Muscle of back (tissue), 11 donors: ENCODE results near the gene PRRT3. TPM values are rescaled to one million over a fixed set of nuclear protein-coding genes. Genes with fewer than 3 reads are reported as not detected.
A peak's percentile ranks its signal among the peaks of the same experiment; 100 is the strongest.
"Not testable (repeated sequence)": the region's sequence is repeated elsewhere in the genome, so short reads cannot be mapped to it uniquely, and the experiment has no call there.

Experiments used
- DNase-seq, 3 donors: peaks; one replicate each; pipeline versions ENCODE4 v3.0.0 to v3.0.0-alpha.2; 2013
- polyA plus RNA-seq, 10 donors: library from polyadenylated mRNA; unstranded; fragments of 120-200 nt; gene quantifications; one replicate each; pipeline ENCODE4 v1.2.1, GENCODE V29; 2013; ENCODE audit not compliant: insufficient read length in 10 of 10

The PRRT3 gene
- polyA plus RNA-seq, 10 donors: 0.92 to 2.9 (median 1.7) TPM

GRCh38 chr3:9947025-9947995, 4.9 kb downstream of the PRRT3 start:
- peak; percentile 49 to 88 (median 69) for DNase-seq

- peak; percentile 87 to 97 (median 93) for DNase-seq
Observed at GRCh38 chr3:9946112-9947024, 5.8 kb downstream of the PRRT3 start.

GRCh38 chr3:9945358-9945757, 6.8 kb downstream of the PRRT3 start:
- DNase-seq: no peak

GRCh38 chr3:9944271-9944670, 7.9 kb downstream of the PRRT3 start:
- no peak for DNase-seq

GRCh38 chr3:9942934-9943690, 9.1 kb downstream of the PRRT3 start:
- no peak for DNase-seq

GRCh38 chr3:9942164-9942563, 10.0 kb downstream of the PRRT3 start:
- DNase-seq: no peak

- no peak for DNase-seq
Observed at GRCh38 chr3:9940746-9941145, 11.5 kb downstream of the PRRT3 start.

GRCh38 chr3:9939906-9940305, 12.3 kb downstream of the PRRT3 start:
- not testable (repeated sequence) for DNase-seq

- DNase-seq: no peak
Observed at GRCh38 chr3:9938966-9939365, 13.2 kb downstream of the PRRT3 start.

GRCh38 chr3:9937486-9938238, 14.5 kb downstream of the PRRT3 start:
- no peak for DNase-seq

- no peak for DNase-seq
Observed at GRCh38 chr3:9935966-9936510, 16.2 kb downstream of the PRRT3 start.

- DNase-seq: no peak
Observed at GRCh38 chr3:9934993-9935392, 17.2 kb downstream of the PRRT3 start.

GRCh38 chr3:9934235-9934621, 18.0 kb downstream of the PRRT3 start:
- no peak for DNase-seq

GRCh38 chr3:9933561-9934234, 18.5 kb downstream of the PRRT3 start, which contains the start of gene CRELD1:
CRELD1 (plus strand) TSS chr3:9933834; CDS start chr3:9934439, 605 bp downstream.
- DNase-seq: peak; percentile 90 to 98 (median 96)

- DNase-seq: peak; percentile 66 to 90 (median 73)
Observed at GRCh38 chr3:9932843-9933560, 19.2 kb downstream of the PRRT3 start.

- no peak for DNase-seq
Observed at GRCh38 chr3:9932535-9932842, 19.7 kb downstream of the PRRT3 start.

- DNase-seq: no peak
Observed at GRCh38 chr3:9930804-9931418, 21.3 kb downstream of the PRRT3 start.

GRCh38 chr3:9928158-9928557, 24.1 kb downstream of the PRRT3 start:
- no peak for DNase-seq
